Ovary (tissue), 3 donors: ENCODE data around the gene ADAMTS5.

Experiments
- CTCF ChIP-seq, 3 donors: fragments of 450-650 bp in 2 of 3; fragments of 200-600 bp in 1 of 3; IDR thresholded peaks; one replicate each; pipeline versions ENCODE4 v1.5.1 to v1.8.0; 2016 to 2022; ENCODE audit warnings: antibody characterized with exemption in 3 of 3, mild to moderate bottlenecking in 1 of 3
- EP300 ChIP-seq: sonication (generic); formaldehyde crosslinking; IDR thresholded peaks from one replicate; pipeline ENCODE4 v1.6.1; 2017; ENCODE audit warnings: antibody characterized with exemption
- POLR2A ChIP-seq: fragments of 450-650 bp; IDR thresholded peaks from one replicate; pipeline ENCODE4 v1.6.1; 2017; ENCODE audit warnings: antibody characterized with exemption, mild to moderate bottlenecking, moderate library complexity
- donor health status: DM: no; HTN: no; CAD: no.

- TF ChIP-seq CTCF (IDR thresholded peaks at IDR 0.05) = no peak
- TF ChIP-seq POLR2A = no peak
- TF ChIP-seq EP300 = no peak
Measured at GRCh38 chr21:26918323-26919079, 48.4 kb downstream of the ADAMTS5 start.
